ENCODE results near the gene INHBB. TPM values are rescaled to one million over a fixed set of nuclear protein-coding genes. Genes with fewer than 3 reads are reported as not detected.
"Not testable (repeated sequence)": the region's sequence is repeated elsewhere in the genome, so short reads cannot be mapped to it uniquely, and the experiment has no call there.

The INHBB gene
- polyA plus RNA-seq, 4 donors, result 0.09 to 0.11 TPM; not detected in 2

GRCh38 chr2:120315367-120316033, 30.4 kb upstream of the INHBB start:
- no peak for DNase-seq (ENCODE audit: low read depth in 4 of 4, low spot score in 2 of 4)

DNA sequence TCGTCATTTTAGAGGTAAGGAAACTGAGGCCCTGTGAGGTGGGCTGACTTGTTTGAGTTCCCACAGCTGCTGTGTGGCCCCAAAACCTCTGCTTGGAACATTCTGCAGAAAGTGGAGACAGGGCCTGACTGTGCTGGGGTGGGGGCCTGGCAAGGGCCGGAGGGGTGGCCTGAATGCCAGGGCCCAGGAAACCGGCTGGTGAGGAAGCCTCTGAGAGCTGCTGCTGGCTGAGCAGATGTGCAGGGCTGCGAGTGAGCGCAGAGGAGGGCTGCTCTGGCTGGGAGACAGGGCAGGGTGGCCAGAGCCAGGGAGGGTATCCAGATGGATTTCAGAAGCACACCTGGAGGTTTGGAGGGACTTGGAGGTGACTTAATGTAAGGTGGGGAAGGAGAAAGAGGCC, 29.9 kb upstream of the INHBB start:
- DNase-seq (ENCODE audit: low read depth in 4 of 4, low spot score in 2 of 4), result no peak

- DNase-seq (ENCODE audit: low read depth in 4 of 4, low spot score in 2 of 4), result no peak
Measured at GRCh38 chr2:120316528-120317179, 29.3 kb upstream of the INHBB start.

- DNase-seq (ENCODE audit: low read depth in 4 of 4, low spot score in 2 of 4), result no peak
Measured at GRCh38 chr2:120317180-120317533, 28.8 kb upstream of the INHBB start.

DNA sequence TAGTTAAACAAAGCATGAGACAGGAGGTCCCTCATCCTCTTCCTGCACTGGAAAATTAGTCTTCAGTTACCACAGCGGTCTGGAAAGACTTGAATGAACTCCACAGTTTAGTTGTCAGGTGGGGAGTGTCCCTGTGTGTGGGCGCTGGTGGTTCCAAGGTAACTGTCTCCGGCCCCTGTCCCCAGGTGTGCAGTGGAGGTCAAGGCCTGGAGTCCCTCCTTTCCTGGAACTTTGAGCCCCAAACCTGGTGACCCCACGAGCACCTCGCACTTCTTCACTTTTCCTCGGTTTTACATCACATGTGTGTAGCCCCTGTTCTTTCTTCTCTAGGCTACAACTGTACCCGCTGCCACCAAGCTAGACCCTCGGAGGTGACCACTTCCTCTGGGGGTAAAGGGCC, 28.0 kb upstream of the INHBB start:
- DNase-seq (ENCODE audit: low read depth in 4 of 4, low spot score in 2 of 4), result no peak

DNA sequence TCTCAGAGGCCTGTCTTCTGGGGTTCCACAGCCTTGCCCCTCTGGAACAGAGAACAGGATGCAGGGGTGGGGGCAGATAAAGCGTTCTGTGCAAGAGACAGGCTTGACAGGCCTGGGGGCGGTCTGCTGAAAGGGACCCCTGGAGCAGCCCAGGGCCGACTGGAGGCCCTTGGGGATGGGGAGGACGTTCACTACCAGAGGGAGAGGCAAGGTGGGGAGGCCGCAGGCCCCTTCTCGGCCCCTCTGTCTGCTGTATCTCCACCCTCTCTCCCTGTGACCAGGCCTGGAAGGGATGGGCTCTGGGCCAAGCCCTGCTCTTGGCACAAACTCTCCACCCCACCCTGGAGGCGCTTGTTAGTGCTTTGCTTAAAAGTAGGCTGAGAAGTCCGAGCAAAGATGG, 27.3 kb upstream of the INHBB start:
- no peak for DNase-seq (ENCODE audit: low read depth in 4 of 4, low spot score in 2 of 4)

DNA sequence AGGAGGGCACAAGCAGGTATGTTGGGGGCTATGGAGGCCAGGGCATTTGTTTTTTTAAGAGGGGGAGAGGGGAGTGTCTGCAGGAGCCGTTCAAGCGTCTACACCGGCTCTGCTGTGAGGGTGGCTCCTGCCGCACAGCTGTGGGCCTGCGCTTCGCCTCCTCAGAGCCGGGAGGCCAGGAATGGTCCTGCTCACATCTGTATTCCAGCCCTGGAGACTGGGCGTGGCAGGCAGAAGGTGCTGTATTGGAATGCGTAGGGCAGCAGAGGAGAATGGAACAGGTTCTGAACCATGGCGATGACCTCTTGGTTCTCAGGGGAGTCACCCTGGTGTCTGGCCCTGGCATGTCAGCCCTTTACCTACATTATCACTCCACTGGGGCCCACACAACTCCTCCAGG, 26.8 kb upstream of the INHBB start:
- DNase-seq (ENCODE audit: low read depth in 4 of 4, low spot score in 2 of 4), result no peak

DNA sequence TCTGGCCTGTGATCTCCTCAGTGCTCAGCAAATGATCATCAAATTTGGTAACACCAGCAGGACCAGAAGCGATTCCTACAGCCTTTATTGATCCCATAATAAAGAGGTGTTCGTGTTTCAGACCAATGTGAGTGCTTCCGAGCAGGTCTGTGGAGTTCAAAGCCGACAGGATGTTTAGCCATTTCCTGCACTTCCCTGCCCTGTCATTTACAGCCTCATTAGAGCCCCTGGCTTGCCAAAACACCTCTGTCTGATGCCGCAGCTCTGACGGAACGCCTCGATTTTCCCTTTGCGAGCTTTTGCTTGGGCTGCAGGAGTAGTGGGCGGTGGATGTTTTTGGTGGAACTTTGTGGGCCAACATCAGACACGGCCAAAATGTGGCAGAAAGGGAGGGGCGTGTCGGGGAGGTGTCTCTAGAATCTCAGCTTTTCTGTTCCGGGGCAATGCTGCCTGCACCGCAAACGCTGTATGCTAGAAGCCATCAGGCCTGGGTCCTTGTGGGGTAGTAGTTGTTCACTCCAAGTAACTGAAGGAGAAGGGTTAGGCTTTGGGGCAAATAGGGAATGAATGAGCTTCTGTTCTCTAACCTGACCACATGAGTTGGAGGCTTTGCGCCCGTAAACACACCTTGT, 26.1 kb upstream of the INHBB start:
- no peak for DNase-seq (ENCODE audit: low read depth in 4 of 4, low spot score in 2 of 4)

DNA sequence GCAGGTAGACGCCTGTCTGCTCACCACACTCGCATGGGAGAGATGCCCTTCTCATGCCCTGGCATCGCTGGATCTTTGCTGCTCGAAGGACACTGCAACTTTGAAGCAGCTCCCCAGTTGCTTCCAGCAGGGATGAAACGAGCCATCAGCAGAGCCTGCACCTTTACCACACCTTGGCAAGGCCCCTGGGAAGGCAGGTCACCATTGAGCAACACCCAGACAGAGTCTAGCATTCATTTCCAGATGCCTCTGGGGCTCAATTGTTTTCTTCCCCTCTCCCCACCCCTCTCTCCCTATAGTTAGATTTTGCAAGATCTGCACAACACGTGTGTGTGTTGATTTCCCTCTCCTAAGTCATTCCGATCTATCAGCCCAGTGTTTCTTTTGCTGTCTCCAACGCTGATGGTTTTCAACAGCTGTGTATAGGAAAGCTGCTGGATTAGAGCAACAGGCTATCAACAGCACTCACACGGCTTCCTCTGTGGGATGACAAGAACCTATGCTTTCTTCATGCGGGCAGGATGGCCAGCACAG, 25.6 kb upstream of the INHBB start:
- DNase-seq (ENCODE audit: low read depth in 4 of 4, low spot score in 2 of 4), result no peak

- DNase-seq (ENCODE audit: low read depth in 4 of 4, low spot score in 2 of 4), result not testable (repeated sequence)
Measured at GRCh38 chr2:120320887-120321556, 24.9 kb upstream of the INHBB start.

- DNase-seq (ENCODE audit: low read depth in 4 of 4, low spot score in 2 of 4), result no peak
Measured at GRCh38 chr2:120321721-120322284, 24.1 kb upstream of the INHBB start.

DNA sequence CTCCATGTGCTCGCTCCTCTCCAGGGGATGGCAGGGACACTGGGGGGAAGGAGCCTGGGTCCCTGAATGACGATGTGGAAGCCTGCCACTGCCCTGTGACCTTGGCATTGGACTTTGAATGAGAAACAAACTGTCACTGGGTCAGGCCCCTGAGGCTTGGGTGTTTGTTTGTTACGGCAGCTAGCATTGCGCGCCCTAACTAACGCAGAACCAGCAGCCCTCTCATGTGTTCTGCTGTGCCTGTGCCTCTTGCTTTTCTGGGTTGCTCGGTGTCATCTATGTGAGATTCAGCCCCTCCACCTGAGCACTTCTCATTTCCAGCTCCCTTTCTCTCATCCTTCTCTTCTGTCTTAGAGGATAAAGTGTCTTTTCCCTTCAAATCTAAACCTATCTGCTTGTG, 23.6 kb upstream of the INHBB start:
- no peak for DNase-seq (ENCODE audit: low read depth in 4 of 4, low spot score in 2 of 4)

DNA sequence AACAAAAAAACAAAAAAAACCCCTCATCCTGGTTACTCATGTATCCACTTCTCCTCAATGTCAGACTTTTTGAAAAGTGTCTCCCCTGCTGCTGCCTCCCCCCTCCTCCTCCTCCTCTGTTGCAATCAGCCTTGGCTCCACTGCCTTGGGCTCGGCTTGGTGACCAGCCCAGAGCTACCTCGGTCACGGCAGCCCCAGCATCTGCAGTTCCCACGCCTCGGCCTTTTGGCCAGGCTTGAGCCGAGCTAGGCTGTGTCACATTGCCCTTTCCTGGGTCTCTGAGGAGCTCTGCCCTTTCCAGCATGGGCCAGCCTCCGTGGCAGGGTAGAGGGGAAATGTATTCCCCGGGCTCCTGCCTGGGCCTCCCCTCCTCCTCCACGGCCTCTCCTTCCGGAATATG, 22.7 kb upstream of the INHBB start:
- DNase-seq (ENCODE audit: low read depth in 4 of 4, low spot score in 2 of 4), result no peak

DNA sequence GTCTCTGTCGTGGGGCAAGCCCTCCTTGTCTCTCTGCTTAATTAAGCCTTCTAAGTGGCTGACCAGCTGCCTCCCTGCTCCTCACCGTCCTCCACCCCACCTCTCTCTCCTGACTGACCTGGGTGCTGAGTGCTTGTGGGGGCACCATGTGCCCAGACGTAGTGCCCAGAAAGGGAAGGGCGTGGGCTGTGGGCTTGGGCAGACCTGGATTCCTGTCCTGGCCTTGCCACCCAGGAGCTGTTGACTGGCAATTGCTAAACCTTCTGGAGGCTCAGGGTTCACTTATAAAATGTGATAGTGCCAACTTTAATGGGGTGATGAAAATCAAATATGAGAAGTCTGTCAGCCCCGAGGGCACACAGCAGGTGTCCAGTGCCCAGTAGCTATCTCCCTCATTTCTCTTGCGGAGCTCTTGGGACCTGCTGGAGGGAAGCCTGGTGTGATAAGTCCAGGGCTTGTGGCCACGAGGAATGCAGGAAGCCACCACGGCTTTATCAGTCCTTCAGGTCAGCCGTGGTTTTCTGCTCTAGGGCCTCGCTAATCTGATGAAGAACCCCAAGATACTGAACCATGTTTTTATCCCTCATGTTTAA, 22.0 kb upstream of the INHBB start:
- no peak for DNase-seq (ENCODE audit: low read depth in 4 of 4, low spot score in 2 of 4)

- DNase-seq (ENCODE audit: low read depth in 4 of 4, low spot score in 2 of 4), result no peak
Measured at GRCh38 chr2:120324933-120325332, 21.0 kb upstream of the INHBB start.

- DNase-seq (ENCODE audit: low read depth in 4 of 4, low spot score in 2 of 4), result no peak
Measured at GRCh38 chr2:120326066-120326465, 19.9 kb upstream of the INHBB start.

- DNase-seq (ENCODE audit: low read depth in 4 of 4, low spot score in 2 of 4), result no peak
Measured at GRCh38 chr2:120330946-120331822, 14.8 kb upstream of the INHBB start.

DNA sequence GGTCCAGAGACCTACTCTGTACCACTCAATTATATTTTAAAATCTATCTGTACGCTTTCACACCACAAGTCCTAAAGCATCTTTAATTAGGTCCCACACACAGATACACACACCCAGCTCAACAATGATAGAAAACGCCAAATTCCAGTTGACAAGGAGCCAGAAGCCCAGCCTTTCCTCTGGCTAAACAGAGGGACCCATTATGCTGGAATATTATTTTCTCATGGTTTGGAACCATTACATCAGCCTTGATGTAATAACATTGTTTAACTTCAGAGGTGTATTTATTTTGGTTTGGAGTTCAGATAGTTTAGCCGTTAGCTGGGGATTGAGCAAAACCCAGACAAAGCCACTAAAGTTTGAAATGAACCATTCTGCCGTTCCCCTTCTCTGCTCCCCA, 14.0 kb upstream of the INHBB start:
- no peak for DNase-seq (ENCODE audit: low read depth in 4 of 4, low spot score in 2 of 4)

DNA sequence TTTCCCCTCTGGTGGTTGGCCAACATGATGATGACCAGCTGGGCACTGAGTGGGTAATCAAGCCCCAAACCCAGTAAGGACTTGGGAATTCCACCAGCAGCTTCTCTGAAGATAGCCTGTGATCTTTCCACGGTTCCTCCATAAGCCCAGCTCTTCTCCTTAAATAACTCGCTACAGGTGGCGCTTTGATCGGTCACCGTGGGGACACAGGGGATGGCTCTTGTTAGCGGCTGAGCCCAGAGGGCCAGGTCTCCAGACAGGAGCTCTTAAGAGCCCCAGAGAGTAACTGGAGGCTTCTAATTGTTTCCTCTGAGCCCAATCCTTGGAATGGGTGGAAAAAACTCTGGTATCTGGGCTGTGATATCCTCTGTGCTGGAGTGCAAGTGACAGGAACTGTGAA, 13.6 kb upstream of the INHBB start:
- DNase-seq (ENCODE audit: low read depth in 4 of 4, low spot score in 2 of 4), result no peak

DNA sequence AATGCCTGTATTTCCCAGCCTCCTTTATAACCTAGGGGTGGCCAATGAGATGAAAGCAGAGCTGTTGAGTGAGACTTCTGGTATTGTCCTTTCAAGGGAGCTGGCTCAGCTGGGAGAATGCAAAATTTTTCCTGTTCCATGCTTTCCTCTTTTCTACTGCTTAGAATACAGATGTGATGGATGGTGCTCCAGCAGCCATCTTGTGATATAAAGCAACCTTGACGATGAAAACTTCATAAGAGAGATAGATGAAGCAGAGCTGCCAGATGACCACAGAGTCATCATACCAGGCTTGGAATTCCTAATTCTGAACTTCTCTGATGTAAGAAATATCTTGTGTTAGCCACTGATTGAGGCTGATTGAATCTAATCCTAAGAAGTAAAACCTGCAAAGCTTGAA, 11.9 kb upstream of the INHBB start:
- DNase-seq (ENCODE audit: low read depth in 4 of 4, low spot score in 2 of 4), result no peak
